ENCODE measurements around the gene TATDN2. TPM values are rescaled to one million over a fixed set of nuclear protein-coding genes. Genes with fewer than 3 reads are reported as not detected.
A peak's percentile ranks its signal among the peaks of the same experiment; 100 is the strongest.

The TATDN2 gene
- total RNA-seq, 1 experiment from 2014 or later: 20.8 TPM

DNA sequence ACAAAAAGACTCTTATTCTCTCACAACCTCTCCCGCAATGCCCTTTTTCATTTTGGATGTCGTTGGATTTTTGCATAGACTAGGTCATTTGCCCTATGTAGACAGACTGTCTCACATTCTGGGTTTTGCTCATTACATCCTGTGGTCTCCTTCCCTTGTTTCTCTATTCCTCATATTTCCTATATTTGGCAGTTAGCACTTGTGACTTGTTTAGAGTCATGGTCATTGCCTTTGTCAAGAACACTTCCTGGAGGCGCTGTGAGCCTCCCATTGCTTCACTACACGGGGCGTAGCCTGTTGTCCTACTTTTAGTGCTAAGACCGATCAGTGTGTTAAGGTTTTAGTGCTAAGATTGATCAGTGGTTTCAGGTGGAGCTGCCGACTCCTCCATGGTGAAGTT is 16.1 kb upstream of the TATDN2 start:
- no peak overlapping the region for H3K4me2 ChIP-seq (ENCODE audit: low read depth, low read length, poor library complexity, severe bottlenecking)
- no peak overlapping the region for H2AFZ ChIP-seq (ENCODE audit: low read length)

DNA sequence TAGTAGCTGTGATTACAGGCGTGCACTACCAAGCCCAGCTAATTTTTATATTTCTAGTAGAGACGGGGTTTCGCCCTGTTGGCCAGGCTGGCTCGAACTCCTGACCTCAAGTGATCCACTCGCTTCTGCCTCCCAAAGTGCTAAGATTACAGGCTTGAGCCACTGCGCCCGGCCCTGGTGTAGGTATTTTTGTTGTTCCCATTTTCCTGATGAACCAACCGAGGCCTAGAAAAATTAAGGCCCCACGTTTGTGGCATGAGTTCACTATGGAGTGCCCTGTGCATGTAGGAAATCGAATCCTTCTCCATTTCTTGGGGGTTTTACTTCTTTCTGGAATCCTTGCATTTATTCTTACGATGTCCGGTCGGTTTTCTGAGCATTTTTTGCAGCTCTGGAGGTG is 14.3 kb upstream of the TATDN2 start:
- no peak overlapping the region for H3K4me3 ChIP-seq (ENCODE audit: low read length)
- no peak overlapping the region for H3K4me2 ChIP-seq (ENCODE audit: low read depth, low read length, poor library complexity, severe bottlenecking)
- no peak overlapping the region for H2AFZ ChIP-seq (ENCODE audit: low read length)
- H3K27me3 ChIP-seq (ENCODE audit: low read length): no peaks in the 10 kb centered on the region
- H3K9ac ChIP-seq (ENCODE audit: low read length): no peak overlapping the region
- no peak overlapping the region for H3K27ac ChIP-seq (ENCODE audit: low read length)
- H3K9me2 ChIP-seq (replicated peaks; ENCODE audit: insufficient read depth, low read length): no peaks in the 10 kb centered on the region
- no peaks in the 10 kb centered on the region for H4K20me1 ChIP-seq (ENCODE audit: insufficient read depth, low read depth, low read length)
- no peaks in the 10 kb centered on the region for H3K79me2 ChIP-seq (ENCODE audit: low read length)
- H3K36me3 ChIP-seq (ENCODE audit: insufficient read depth, low read length): no peaks in the 10 kb centered on the region
- no peaks in the 10 kb centered on the region for H3K9me3 ChIP-seq (ENCODE audit: low read length)
- peaks cover 4% of the 10 kb centered on the region for H3K4me1 ChIP-seq (ENCODE audit: low read length)
- no peak for DNase-seq

More for the DNA sequence above, 16.1 kb upstream of the TATDN2 start:
- no peaks in the 10 kb centered on the region for H3K79me2 ChIP-seq (ENCODE audit: low read length)
- no peak overlapping the region for H3K27ac ChIP-seq (ENCODE audit: low read length)
- no peak overlapping the region for H3K4me3 ChIP-seq (ENCODE audit: low read length)
- no peaks in the 10 kb centered on the region for H3K9me2 ChIP-seq (replicated peaks; ENCODE audit: insufficient read depth, low read length)
- no peaks in the 10 kb centered on the region for H3K9me3 ChIP-seq (ENCODE audit: low read length)
- H3K36me3 ChIP-seq (ENCODE audit: insufficient read depth, low read length): no peaks in the 10 kb centered on the region
- no peaks in the 10 kb centered on the region for H3K27me3 ChIP-seq (ENCODE audit: low read length)
- no peak overlapping the region for H3K9ac ChIP-seq (ENCODE audit: low read length)
- DNase-seq: no peak
- H4K20me1 ChIP-seq (ENCODE audit: insufficient read depth, low read depth, low read length): no peaks in the 10 kb centered on the region
- H3K4me1 ChIP-seq (ENCODE audit: low read length): peaks cover 6% of the 10 kb centered on the region

DNA sequence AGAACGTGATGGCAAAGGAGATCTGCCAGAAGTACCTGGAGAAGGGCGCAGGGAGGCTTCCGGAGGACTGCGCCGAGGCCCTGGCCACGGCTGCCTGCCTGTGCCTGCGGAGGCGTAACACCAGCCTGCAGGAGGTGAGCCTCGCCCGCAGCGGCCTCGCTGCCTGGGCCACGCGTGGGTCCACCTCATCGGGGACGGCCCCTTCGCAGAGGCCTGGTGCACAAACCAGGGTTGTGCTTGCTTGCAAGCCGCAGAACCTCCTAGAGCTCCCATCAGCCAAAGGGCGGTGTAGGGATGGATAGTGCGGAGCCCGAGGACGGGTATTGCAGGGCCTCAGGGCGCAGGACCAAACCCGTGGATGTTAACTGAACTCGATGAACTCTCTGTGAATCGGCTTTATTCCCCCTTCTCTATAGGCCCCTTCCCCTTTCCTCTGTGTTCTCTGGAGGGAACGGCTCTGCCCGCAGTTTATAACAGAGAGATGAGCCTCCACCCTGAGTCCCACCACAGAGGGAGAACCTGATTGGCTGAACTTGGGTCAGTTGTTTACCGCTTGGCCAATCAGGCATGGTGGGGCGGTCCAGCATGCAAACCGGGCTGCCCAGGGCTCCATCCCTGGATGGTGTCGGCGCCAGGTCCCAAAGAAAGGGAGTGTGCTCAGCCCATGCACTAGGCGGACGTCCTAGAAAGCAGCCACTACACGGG is 13.6 kb upstream of the TATDN2 start:
- H3K4me1 ChIP-seq (ENCODE audit: low read length): peaks cover 4% of the 10 kb centered on the region
- no peaks in the 10 kb centered on the region for H3K79me2 ChIP-seq (ENCODE audit: low read length)
- H4K20me1 ChIP-seq (ENCODE audit: insufficient read depth, low read depth, low read length): no peaks in the 10 kb centered on the region
- H3K9ac ChIP-seq (ENCODE audit: low read length): no peak overlapping the region
- no peak overlapping the region for H3K4me3 ChIP-seq (ENCODE audit: low read length)
- H3K27me3 ChIP-seq (ENCODE audit: low read length): no peaks in the 10 kb centered on the region
- no peak overlapping the region for H2AFZ ChIP-seq (ENCODE audit: low read length)
- no peaks in the 10 kb centered on the region for H3K9me3 ChIP-seq (ENCODE audit: low read length)
- no peak overlapping the region for H3K4me2 ChIP-seq (ENCODE audit: low read depth, low read length, poor library complexity, severe bottlenecking)
- DNase-seq: no peak
- H3K9me2 ChIP-seq (replicated peaks; ENCODE audit: insufficient read depth, low read length): no peaks in the 10 kb centered on the region
- no peaks in the 10 kb centered on the region for H3K36me3 ChIP-seq (ENCODE audit: insufficient read depth, low read length)
- H3K27ac ChIP-seq (ENCODE audit: low read length): no peak overlapping the region

DNA sequence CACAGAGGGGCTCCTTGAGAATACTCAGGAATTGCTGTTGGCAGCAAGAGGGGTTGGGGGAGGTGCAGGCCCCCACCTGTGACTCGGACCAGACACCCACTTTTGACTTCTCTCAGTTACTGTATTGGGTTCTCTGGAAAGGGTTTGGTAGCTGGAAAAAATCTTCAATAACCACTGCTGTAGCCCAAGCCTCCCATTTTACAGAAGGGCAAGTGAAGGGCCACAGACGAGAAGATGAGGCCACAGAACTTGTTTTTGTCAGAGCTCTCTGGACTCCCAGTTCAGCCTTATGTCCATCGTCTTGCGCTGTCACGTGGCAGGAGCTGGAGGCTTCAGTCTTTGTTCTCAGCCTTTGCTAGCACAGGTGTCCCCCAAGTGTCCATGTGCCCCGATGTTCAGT is 12.7 kb upstream of the TATDN2 start:
- no peak for DNase-seq
- no peak overlapping the region for H2AFZ ChIP-seq (ENCODE audit: low read length)
- H3K4me1 ChIP-seq (ENCODE audit: low read length): peaks cover 4% of the 10 kb centered on the region
- no peaks in the 10 kb centered on the region for H3K27me3 ChIP-seq (ENCODE audit: low read length)
- no peak overlapping the region for H3K9ac ChIP-seq (ENCODE audit: low read length)
- no peaks in the 10 kb centered on the region for H3K9me3 ChIP-seq (ENCODE audit: low read length)
- H3K4me3 ChIP-seq (ENCODE audit: low read length): no peak overlapping the region
- no peaks in the 10 kb centered on the region for H3K9me2 ChIP-seq (replicated peaks; ENCODE audit: insufficient read depth, low read length)
- H3K4me2 ChIP-seq (ENCODE audit: low read depth, low read length, poor library complexity, severe bottlenecking): no peak overlapping the region
- no peaks in the 10 kb centered on the region for H4K20me1 ChIP-seq (ENCODE audit: insufficient read depth, low read depth, low read length)
- H3K36me3 ChIP-seq (ENCODE audit: insufficient read depth, low read length): no peaks in the 10 kb centered on the region
- no peak overlapping the region for H3K27ac ChIP-seq (ENCODE audit: low read length)
- no peaks in the 10 kb centered on the region for H3K79me2 ChIP-seq (ENCODE audit: low read length)

DNA sequence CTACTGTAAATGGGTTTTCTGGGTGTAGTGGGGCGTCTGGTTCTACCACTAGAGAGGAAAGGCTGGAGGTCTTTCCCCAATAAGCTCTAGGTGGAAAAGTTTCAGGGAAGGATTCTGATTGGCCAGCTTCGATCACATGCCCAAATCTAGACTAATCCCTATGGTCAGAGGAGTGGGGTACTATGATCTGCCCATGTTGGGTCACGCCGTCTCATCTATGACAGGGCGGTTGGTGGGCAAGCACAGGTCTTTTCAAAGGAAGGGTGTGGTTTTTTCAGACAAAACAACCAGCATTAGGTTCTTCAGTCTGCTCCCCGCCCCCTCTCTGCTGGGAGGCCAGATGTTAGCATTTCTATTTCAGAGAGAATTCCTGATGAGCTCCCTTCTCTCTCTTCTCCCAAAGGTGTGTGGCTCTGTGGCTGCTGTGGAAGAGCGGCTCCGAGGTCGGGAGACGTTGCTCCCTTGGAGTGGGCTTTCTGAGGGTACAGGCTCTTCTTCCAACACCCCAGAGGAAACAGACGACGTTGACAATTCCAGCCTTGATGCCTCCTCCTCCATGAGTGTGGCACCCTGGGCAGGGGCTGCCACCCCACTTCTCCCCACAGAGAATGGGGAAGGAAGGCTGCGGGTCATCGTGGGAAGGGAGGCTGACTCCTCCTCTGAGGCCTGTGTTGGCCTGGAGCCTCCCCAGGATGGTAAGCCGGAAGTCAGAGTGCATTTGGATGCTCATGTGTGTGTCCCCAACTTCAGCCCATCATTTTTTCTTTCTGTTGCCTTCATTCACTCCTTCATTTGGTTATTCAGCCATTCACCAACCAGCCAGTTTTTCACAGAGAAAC is 9.7 kb upstream of the TATDN2 start:
- Histone ChIP-seq H3K4me1 (ENCODE audit: low read length) (peaks cover 4% of the 10 kb centered on the region), H3K4me2 (ENCODE audit: low read depth, low read length, poor library complexity, severe bottlenecking) (no peak overlapping the region), H3K9me2 (replicated peaks; ENCODE audit: insufficient read depth, low read length) (no peaks in the 10 kb centered on the region), H3K36me3 (ENCODE audit: insufficient read depth, low read length) (no peaks in the 10 kb centered on the region), H3K4me3 (ENCODE audit: low read length) (no peak overlapping the region), H3K9ac (ENCODE audit: low read length) (no peak overlapping the region), H3K27ac (ENCODE audit: low read length) (no peak overlapping the region), H3K79me2 (ENCODE audit: low read length) (no peaks in the 10 kb centered on the region), H2AFZ (ENCODE audit: low read length) (no peak overlapping the region), H3K9me3 (ENCODE audit: low read length) (no peaks in the 10 kb centered on the region), H4K20me1 (ENCODE audit: insufficient read depth, low read depth, low read length) (no peaks in the 10 kb centered on the region), H3K27me3 (ENCODE audit: low read length) (no peaks in the 10 kb centered on the region)
- no peak for DNase-seq

GRCh38 chr3:10240799-10241198 is 7.5 kb upstream of the TATDN2 start:
- DNase-seq: no peak
- Histone ChIP-seq H2AFZ (ENCODE audit: low read length) (no peak overlapping the region), H3K4me1 (ENCODE audit: low read length) (no peaks in the 10 kb centered on the region), H3K27ac (ENCODE audit: low read length) (no peak overlapping the region), H3K27me3 (ENCODE audit: low read length) (no peaks in the 10 kb centered on the region), H3K4me2 (ENCODE audit: low read depth, low read length, poor library complexity, severe bottlenecking) (no peak overlapping the region), H3K36me3 (ENCODE audit: insufficient read depth, low read length) (no peaks in the 10 kb centered on the region), H3K79me2 (ENCODE audit: low read length) (no peaks in the 10 kb centered on the region), H4K20me1 (ENCODE audit: insufficient read depth, low read depth, low read length) (no peaks in the 10 kb centered on the region), H3K9ac (ENCODE audit: low read length) (no peak overlapping the region), H3K4me3 (ENCODE audit: low read length) (no peak overlapping the region), H3K9me3 (ENCODE audit: low read length) (peaks cover 4% of the 10 kb centered on the region; the same call in 1 of the 2 replicates), H3K9me2 (replicated peaks; ENCODE audit: insufficient read depth, low read length) (no peaks in the 10 kb centered on the region)

GRCh38 chr3:10242182-10243065 is 5.8 kb upstream of the TATDN2 start:
- Histone ChIP-seq H3K4me2 (ENCODE audit: low read depth, low read length, poor library complexity, severe bottlenecking) (no peak overlapping the region), H3K4me3 (ENCODE audit: low read length) (no peak overlapping the region), H3K9me2 (replicated peaks; ENCODE audit: insufficient read depth, low read length) (no peaks in the 10 kb centered on the region), H3K27me3 (ENCODE audit: low read length) (no peaks in the 10 kb centered on the region), H3K36me3 (ENCODE audit: insufficient read depth, low read length) (no peaks in the 10 kb centered on the region), H3K9me3 (ENCODE audit: low read length) (peaks cover 8% of the 10 kb centered on the region), H3K27ac (ENCODE audit: low read length) (no peak overlapping the region), H3K9ac (ENCODE audit: low read length) (no peak overlapping the region), H4K20me1 (ENCODE audit: insufficient read depth, low read depth, low read length) (no peaks in the 10 kb centered on the region), H3K79me2 (ENCODE audit: low read length) (no peaks in the 10 kb centered on the region), H3K4me1 (ENCODE audit: low read length) (peaks cover under 1% of the 10 kb centered on the region), H2AFZ (ENCODE audit: low read length) (peak overlapping the region; percentile 62; the same call in 1 of the 2 replicates)
- no peak for DNase-seq

- Histone ChIP-seq H3K79me2 (ENCODE audit: low read length) (peaks cover 5% of the 10 kb centered on the region), H2AFZ (ENCODE audit: low read length) (no peak overlapping the region), H3K36me3 (ENCODE audit: insufficient read depth, low read length) (no peaks in the 10 kb centered on the region), H3K9me2 (replicated peaks; ENCODE audit: insufficient read depth, low read length) (no peaks in the 10 kb centered on the region), H3K27me3 (ENCODE audit: low read length) (no peaks in the 10 kb centered on the region), H3K4me3 (ENCODE audit: low read length) (no peak overlapping the region), H3K9me3 (ENCODE audit: low read length) (peaks cover 8% of the 10 kb centered on the region), H3K4me2 (ENCODE audit: low read depth, low read length, poor library complexity, severe bottlenecking) (no peak overlapping the region), H4K20me1 (ENCODE audit: insufficient read depth, low read depth, low read length) (no peaks in the 10 kb centered on the region), H3K27ac (ENCODE audit: low read length) (no peak overlapping the region), H3K9ac (ENCODE audit: low read length) (no peak overlapping the region), H3K4me1 (ENCODE audit: low read length) (peaks cover 7% of the 10 kb centered on the region)
- DNase-seq: no peak
These were observed 4.2 kb upstream of the TATDN2 start for GRCh38 chr3:10244009-10244408.
